Fibroblast of lung (primary cell): ENCODE data around the gene PTGES2. TPM values are rescaled to one million over a fixed set of nuclear protein-coding genes. Genes with fewer than 3 reads are reported as not detected.

Experiments used
- DNase-seq, 2 donors: peaks; one replicate each; pipeline versions ENCODE4 v3.0.0 to v3.0.0-alpha.2; 2010; ENCODE audit warnings: low read depth in 2 of 2
- H2AFZ ChIP-seq: 2 replicates; pipeline ENCODE4 v1.5.1; 2012; ENCODE audit warnings: low read length, control low read depth, inconsistent platforms
- H3K27ac ChIP-seq: 2 replicates; pipeline ENCODE4 v1.5.1; 2011; ENCODE audit warnings: low read length, control low read depth; ENCODE audit not compliant: insufficient read depth
- H3K27me3 ChIP-seq: 2 replicates; pipeline ENCODE4 v1.5.1; 2011; ENCODE audit warnings: mild to moderate bottlenecking, low read length; ENCODE audit not compliant: control insufficient read depth, insufficient read depth
- H3K36me3 ChIP-seq: 2 replicates; pipeline ENCODE4 v1.5.1; 2011; ENCODE audit warnings: low read length; ENCODE audit not compliant: control insufficient read depth, insufficient read depth
- H3K4me1 ChIP-seq: 2 replicates; pipeline ENCODE4 v1.5.1; 2011; ENCODE audit warnings: low read length; ENCODE audit not compliant: control insufficient read depth, insufficient read depth; ENCODE audit errors: extremely low read depth
- H3K4me2 ChIP-seq: 2 replicates; pipeline ENCODE4 v1.5.1; 2011; ENCODE audit warnings: low read length, control low read depth; ENCODE audit not compliant: insufficient read depth; ENCODE audit errors: extremely low read depth
- H3K4me3 ChIP-seq, 4 experiments: fragments of 200-600 bp in 1 of 4; sonication (generic) in 1 of 4; replicated peaks in 1 of 4; 2 replicates each; pipeline ENCODE4 v1.5.1; 2011 to 2016; ENCODE audit warnings: low read length in 4 of 4, low read depth in 3 of 4, mild to moderate bottlenecking in 3 of 4, control low read depth in 2 of 4, inconsistent platforms in 1 of 4, mixed read lengths in 1 of 4; ENCODE audit not compliant: insufficient read depth in 1 of 4; ENCODE audit errors: control extremely low read depth in 1 of 4
- H3K79me2 ChIP-seq: 2 replicates; pipeline ENCODE4 v1.5.1; 2012; ENCODE audit warnings: mild to moderate bottlenecking, low read length, inconsistent platforms; ENCODE audit not compliant: control insufficient read depth, insufficient read depth
- H3K9ac ChIP-seq: 2 replicates; pipeline ENCODE4 v1.5.1; 2011; ENCODE audit warnings: mild to moderate bottlenecking, low read length, control low read depth; ENCODE audit not compliant: insufficient read depth
- H3K9me3 ChIP-seq: 2 replicates; pipeline ENCODE4 v1.5.1; 2012; ENCODE audit warnings: low read depth, low read length; ENCODE audit not compliant: control insufficient read depth, insufficient read depth
- H4K20me1 ChIP-seq: 2 replicates; pipeline ENCODE4 v1.5.1; 2011; ENCODE audit warnings: low read length; ENCODE audit not compliant: control insufficient read depth, insufficient read depth; ENCODE audit errors: extremely low read depth
- EZH2 ChIP-seq: IDR thresholded peaks from 2 replicates; pipeline ENCODE4 v1.5.1; 2012; ENCODE audit warnings: low read length, control low read depth, mild to moderate bottlenecking; ENCODE audit errors: missing control alignments
- polyA plus RNA-seq, 2 donors: library from polyadenylated mRNA; depleted of rRNA in 1 of 2; stranded (reverse) in 1 of 2; unstranded in 1 of 2; fragments of >200 nt; gene quantifications; 2 replicates each; pipeline ENCODE4 v1.2.1, GENCODE V29; 2011 to 2012; ENCODE audit warnings: missing spikeins in 1 of 2
- total RNA-seq: library from RNA; depleted of rRNA; stranded (reverse); fragments of >200 nt; gene quantifications from 2 replicates; pipeline ENCODE4 v1.2.1, GENCODE V29; 2014
- TF ChIP-seq, protein P1 (sequence below), 2 donors: IDR thresholded peaks in 1 of 2; conservative IDR thresholded peaks in 1 of 2; 1 replicate in 1 of 2; 2 replicates in 1 of 2; pipeline ENCODE4 v1.5.1; 2011 to 2012; ENCODE audit warnings: low read length in 2 of 2, control low read depth in 1 of 2, inconsistent platforms in 1 of 2, low read depth in 1 of 2, mild to moderate bottlenecking in 1 of 2

The PTGES2 gene
- total and polyA plus RNA-seq, 2 donors (not counting 1 experiment from before 2014, with no cell fraction given): 44.8 to 57.6 TPM

GRCh38 chr9:128115187-128116103, 12.1 kb downstream of the PTGES2 start:
- Histone ChIP-seq H3K27me3 (no peaks in the 10 kb centered on the region), H3K9me3 (no peaks in the 10 kb centered on the region), H2AFZ (no peak overlapping the region), H4K20me1 (no peaks in the 10 kb centered on the region), H3K36me3 (no peaks in the 10 kb centered on the region), H3K27ac (no peak overlapping the region), H3K4me2 (no peak overlapping the region), H3K79me2 (no peaks in the 10 kb centered on the region), H3K9ac (no peak overlapping the region), H3K4me3 (no peak overlapping the region), H3K4me1 (peaks cover 4% of the 10 kb centered on the region)
- TF ChIP-seq, protein P1, sequence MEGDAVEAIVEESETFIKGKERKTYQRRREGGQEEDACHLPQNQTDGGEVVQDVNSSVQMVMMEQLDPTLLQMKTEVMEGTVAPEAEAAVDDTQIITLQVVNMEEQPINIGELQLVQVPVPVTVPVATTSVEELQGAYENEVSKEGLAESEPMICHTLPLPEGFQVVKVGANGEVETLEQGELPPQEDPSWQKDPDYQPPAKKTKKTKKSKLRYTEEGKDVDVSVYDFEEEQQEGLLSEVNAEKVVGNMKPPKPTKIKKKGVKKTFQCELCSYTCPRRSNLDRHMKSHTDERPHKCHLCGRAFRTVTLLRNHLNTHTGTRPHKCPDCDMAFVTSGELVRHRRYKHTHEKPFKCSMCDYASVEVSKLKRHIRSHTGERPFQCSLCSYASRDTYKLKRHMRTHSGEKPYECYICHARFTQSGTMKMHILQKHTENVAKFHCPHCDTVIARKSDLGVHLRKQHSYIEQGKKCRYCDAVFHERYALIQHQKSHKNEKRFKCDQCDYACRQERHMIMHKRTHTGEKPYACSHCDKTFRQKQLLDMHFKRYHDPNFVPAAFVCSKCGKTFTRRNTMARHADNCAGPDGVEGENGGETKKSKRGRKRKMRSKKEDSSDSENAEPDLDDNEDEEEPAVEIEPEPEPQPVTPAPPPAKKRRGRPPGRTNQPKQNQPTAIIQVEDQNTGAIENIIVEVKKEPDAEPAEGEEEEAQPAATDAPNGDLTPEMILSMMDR (conservative IDR thresholded peaks at IDR 0.05 in 1 of 2, IDR thresholded peaks at IDR 0.05 in 1 of 2; ENCODE audit: low read depth in 1 of 2, low read length in 2 of 2): no peak
- TF ChIP-seq EZH2: no peak
- DNase-seq: no peak

DNA sequence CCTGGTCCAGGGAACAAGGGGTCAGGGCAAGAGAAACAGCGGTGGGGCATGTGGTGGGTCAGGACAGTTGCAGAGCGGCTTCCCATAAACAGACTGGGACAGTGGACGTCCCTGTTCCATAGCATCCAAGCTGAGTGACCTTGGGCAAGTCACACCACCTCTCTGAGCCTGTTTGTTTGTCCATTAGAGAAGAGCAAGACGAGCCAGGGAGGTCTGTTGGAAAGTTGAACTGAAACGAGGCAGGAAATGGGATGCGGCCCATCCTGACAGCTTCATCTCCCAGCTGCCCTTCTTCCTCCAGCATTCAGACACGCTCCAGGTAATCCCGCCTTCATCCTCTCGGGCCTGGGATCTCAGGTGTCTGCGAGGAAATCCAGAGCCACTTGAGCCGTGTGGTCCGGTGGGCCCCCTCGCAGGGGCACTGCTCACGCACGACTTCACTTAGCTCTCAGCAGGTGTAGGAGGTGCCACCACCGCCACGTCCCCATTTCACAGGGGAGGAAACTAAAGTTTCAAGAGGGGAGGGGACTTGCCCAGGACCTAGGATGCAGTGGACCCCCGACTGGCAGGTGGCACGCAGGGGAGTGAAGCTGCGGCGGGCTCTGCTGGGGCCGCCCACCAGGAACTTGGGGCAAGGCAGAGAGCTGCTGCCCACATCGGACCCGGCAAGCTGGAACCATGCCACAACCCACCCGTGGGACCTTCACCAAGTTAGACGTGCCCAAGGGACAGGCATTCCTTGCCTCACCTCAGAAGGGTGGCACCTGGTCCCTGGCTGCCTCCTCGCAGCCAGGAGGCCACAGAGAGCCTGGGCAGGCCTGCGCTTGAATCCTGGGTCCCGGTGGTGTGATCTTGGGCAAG, 13.0 kb downstream of the PTGES2 start:
- no peaks in the 10 kb centered on the region for H4K20me1 ChIP-seq
- no peak overlapping the region for H3K27ac ChIP-seq
- no peak for DNase-seq
- no peak overlapping the region for H2AFZ ChIP-seq
- H3K4me1 ChIP-seq: peaks cover 4% of the 10 kb centered on the region
- no peak overlapping the region for H3K9ac ChIP-seq
- no peaks in the 10 kb centered on the region for H3K36me3 ChIP-seq
- no peaks in the 10 kb centered on the region for H3K9me3 ChIP-seq
- no peaks in the 10 kb centered on the region for H3K79me2 ChIP-seq
- H3K4me3 ChIP-seq: no peak overlapping the region
- no peaks in the 10 kb centered on the region for H3K27me3 ChIP-seq
- no peak overlapping the region for H3K4me2 ChIP-seq
- TF ChIP-seq, protein P1 (conservative IDR thresholded peaks at IDR 0.05 in 1 of 2, IDR thresholded peaks at IDR 0.05 in 1 of 2; ENCODE audit: low read depth in 1 of 2, low read length in 2 of 2): no peak
- TF ChIP-seq EZH2: no peak
